AG09309 (cell line): Measurements from ENCODE around the gene CANT1.

Experiments used
- DNase-seq: peaks from one replicate; pipeline ENCODE4 v3.0.0-alpha.2; 2010; ENCODE audit warnings: low read depth
- H3K4me3 ChIP-seq: 2 replicates; pipeline ENCODE4 v1.5.1; 2011; ENCODE audit warnings: mild to moderate bottlenecking, low read depth, low read length, moderate library complexity; ENCODE audit not compliant: control insufficient read depth
- TF ChIP-seq, protein P1 (sequence below): IDR thresholded peaks from 2 replicates; pipeline ENCODE4 v1.5.1; 2011; ENCODE audit warnings: mild to moderate bottlenecking, low read depth, low read length, inconsistent platforms; ENCODE audit not compliant: insufficient read depth, control insufficient read depth; ENCODE audit errors: missing control alignments

CANT1 gene

DNA sequence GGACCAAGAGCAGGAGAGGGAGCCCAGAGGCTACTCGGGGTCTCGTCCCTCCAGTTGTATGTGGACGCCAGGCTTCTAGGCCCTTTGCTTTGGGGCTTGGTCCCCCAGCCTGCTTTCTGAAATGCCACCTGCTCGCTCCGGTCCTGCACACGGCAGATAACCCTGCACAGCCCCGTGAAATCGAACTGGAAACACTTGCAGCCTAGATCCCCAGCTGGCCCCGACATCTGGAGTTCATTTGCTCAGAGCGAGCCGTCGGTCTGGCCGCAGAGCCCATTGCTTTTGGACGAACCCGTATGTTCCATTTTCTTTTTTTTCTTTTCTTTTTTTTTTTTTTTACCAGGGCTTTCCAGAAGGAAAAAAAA, 37.3 kb upstream of the CANT1 start:
- DNase-seq: no peak
- TF ChIP-seq, protein P1, sequence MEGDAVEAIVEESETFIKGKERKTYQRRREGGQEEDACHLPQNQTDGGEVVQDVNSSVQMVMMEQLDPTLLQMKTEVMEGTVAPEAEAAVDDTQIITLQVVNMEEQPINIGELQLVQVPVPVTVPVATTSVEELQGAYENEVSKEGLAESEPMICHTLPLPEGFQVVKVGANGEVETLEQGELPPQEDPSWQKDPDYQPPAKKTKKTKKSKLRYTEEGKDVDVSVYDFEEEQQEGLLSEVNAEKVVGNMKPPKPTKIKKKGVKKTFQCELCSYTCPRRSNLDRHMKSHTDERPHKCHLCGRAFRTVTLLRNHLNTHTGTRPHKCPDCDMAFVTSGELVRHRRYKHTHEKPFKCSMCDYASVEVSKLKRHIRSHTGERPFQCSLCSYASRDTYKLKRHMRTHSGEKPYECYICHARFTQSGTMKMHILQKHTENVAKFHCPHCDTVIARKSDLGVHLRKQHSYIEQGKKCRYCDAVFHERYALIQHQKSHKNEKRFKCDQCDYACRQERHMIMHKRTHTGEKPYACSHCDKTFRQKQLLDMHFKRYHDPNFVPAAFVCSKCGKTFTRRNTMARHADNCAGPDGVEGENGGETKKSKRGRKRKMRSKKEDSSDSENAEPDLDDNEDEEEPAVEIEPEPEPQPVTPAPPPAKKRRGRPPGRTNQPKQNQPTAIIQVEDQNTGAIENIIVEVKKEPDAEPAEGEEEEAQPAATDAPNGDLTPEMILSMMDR: no peak
- H3K4me3 ChIP-seq: no peak overlapping the region

GRCh38 chr17:79046197-79046915, 36.8 kb upstream of the CANT1 start:
- no peak for DNase-seq
- TF ChIP-seq, protein P1: no peak

GRCh38 chr17:79045842-79046196, 36.3 kb upstream of the CANT1 start:
- DNase-seq: no peak
- TF ChIP-seq, protein P1: peak; percentile 98

More at GRCh38 chr17:79046197-79046915, 36.8 kb upstream of the CANT1 start:
- H3K4me3 ChIP-seq: no peak overlapping the region

GRCh38 chr17:79045001-79045729, 35.6 kb upstream of the CANT1 start:
- H3K4me3 ChIP-seq: no peak overlapping the region
- TF ChIP-seq, protein P1: no peak
- DNase-seq: no peak

More at GRCh38 chr17:79045842-79046196, 36.3 kb upstream of the CANT1 start:
- no peak overlapping the region for H3K4me3 ChIP-seq

DNA sequence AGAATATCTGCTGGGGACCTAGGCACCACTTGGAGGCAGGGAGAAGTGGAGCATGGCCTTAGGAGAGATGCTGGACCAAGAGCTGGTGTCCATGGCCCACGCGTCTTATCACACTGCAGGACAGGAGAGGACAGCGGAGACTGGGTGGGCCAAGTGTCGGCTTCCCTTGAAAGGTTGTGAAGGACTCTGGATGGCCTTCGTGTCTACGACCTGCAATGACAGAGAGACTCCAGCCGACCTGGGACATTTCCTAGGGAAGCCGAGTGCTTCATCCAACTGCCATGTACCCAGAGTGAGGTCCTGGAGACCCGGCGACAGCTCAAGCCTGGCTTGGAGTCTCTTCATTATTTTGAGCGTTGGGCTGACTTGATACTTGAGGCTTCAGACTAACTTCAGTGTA, 34.9 kb upstream of the CANT1 start:
- no peak overlapping the region for H3K4me3 ChIP-seq
- DNase-seq: no peak
- TF ChIP-seq, protein P1: no peak

DNA sequence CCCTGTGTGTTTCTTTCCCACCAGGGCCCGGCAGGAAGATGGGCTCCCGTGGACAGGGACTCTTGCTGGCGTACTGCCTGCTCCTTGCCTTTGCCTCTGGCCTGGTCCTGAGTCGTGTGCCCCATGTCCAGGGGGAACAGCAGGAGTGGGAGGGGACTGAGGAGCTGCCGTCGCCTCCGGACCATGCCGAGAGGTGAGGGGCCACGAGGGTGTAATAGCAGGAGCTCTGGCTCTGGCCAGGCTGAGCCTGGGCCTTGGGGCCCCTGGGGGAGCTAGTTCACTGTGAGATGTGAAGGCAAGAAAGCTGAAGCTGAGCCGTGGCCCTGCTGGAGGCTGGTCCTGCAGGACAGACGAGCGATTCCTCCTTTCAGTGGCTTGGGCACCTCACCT, 34.4 kb upstream of the CANT1 start:
- H3K4me3 ChIP-seq: no peak overlapping the region
- DNase-seq: no peak
- TF ChIP-seq, protein P1: no peak
